HEK293T (cell line): ENCODE results near the gene CGB1.
"Not testable (repeated sequence)": the region's sequence is repeated elsewhere in the genome, so short reads cannot be mapped to it uniquely, and the experiment has no call there.

ENCODE experiments used
- ARNT ChIP-seq: fragments of 450-650 bp; IDR thresholded peaks from 2 replicates; pipeline ENCODE4 v1.6.1; 2017; ENCODE audit warnings: mild to moderate bottlenecking
- BHLHE40 ChIP-seq: fragments of 450-650 bp; IDR thresholded peaks from 2 replicates; pipeline ENCODE4 v1.6.1; 2016; ENCODE audit warnings: mild to moderate bottlenecking, moderate library complexity, borderline replicate concordance
- CTBP1 ChIP-seq: fragments of 450-650 bp; IDR thresholded peaks from 2 replicates; pipeline ENCODE4 v1.6.1; 2016; ENCODE audit warnings: borderline replicate concordance
- FOXK2 ChIP-seq: fragments of 450-650 bp; IDR thresholded peaks from 2 replicates; pipeline ENCODE4 v1.6.1; 2016; ENCODE audit warnings: mild to moderate bottlenecking
- HDGF ChIP-seq: fragments of 450-650 bp; IDR thresholded peaks from 2 replicates; pipeline ENCODE4 v1.6.1; 2017; ENCODE audit warnings: antibody characterized with exemption, borderline replicate concordance
- NFRKB ChIP-seq: fragments of 450-650 bp; IDR thresholded peaks from 2 replicates; pipeline ENCODE4 v1.6.1; 2016; ENCODE audit warnings: mild to moderate bottlenecking, moderate library complexity
- SP1 ChIP-seq: fragments of 450-650 bp; IDR thresholded peaks from 2 replicates; pipeline ENCODE4 v1.6.1; 2017
- SUZ12 ChIP-seq: fragments of 450-650 bp; IDR thresholded peaks from 2 replicates; pipeline ENCODE4 v1.6.1; 2016; ENCODE audit warnings: mild to moderate bottlenecking
- ZNF384 ChIP-seq: fragments of 450-650 bp; IDR thresholded peaks from 2 replicates; pipeline ENCODE4 v1.6.1; 2016

- TF ChIP-seq ARNT, ZNF384, NFRKB, FOXK2, SP1, BHLHE40, HDGF, CTBP1, SUZ12: not testable (repeated sequence)
Measured at GRCh38 chr19:49024233-49024632, 12.5 kb downstream of the CGB1 start, which contains the start of gene CGB3.
